GM21717 (cell line): Measurements from ENCODE around the gene PRPF8.

Experiments
- ATAC-seq: cut with Tn5 transposase; IDR thresholded peaks from one replicate; pipeline ENCODE4 v1.9.1; 2021; ENCODE audit warnings: mild to moderate bottlenecking, moderate library complexity; ENCODE audit not compliant: unreplicated experiment

Gene PRPF8

DNA sequence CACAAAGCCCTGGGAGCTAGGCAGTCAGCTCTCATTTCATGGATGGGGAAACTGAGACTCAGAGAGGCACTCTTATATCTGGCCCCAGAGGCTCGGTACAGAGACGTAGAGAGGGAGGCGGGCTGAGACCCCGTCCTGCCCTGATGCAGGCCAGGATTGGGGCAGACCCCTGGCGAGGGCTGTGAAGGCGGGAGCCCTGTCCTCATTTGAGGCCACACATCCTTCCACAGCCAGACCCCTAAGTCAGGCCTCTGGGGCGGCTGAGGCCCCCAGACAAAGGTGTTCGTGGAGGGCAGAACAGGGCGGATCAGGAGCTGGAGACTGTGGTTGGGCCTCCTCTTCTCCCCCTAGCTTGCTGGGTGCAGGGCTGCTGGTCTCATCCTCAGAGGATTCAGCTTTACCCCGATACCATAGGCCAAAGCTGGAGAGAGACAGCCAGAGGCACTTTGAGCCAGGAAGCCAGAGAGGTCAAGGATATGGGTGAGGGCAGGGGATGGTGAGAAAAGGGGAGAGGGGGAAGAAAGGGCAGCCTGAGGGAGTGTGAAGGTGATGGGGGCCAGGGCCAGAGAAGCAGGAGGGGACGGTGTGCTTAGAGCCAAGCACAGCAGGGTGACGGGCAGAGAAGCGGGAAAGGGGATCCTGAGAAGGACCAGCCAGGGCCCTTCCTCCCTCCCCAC lies 38.3 kb downstream of the PRPF8 start:
- no peak for ATAC-seq

GRCh38 chr17:1645207-1646171 lies 39.2 kb downstream of the PRPF8 start, which contains the start of gene SCARF1:
Gene SCARF1, minus strand, starts transcription at chr17:1645732. Its CDS starts 35 bp downstream, at chr17:1645697.
- ATAC-seq: no peak

- no peak for ATAC-seq
Measured at GRCh38 chr17:1644493-1645206, 40.0 kb downstream of the PRPF8 start.

GRCh38 chr17:1643999-1644492 lies 40.6 kb downstream of the PRPF8 start:
- no peak for ATAC-seq

GRCh38 chr17:1643293-1643998 lies 41.2 kb downstream of the PRPF8 start:
- no peak for ATAC-seq

GRCh38 chr17:1641065-1641403 lies 43.6 kb downstream of the PRPF8 start:
- no peak for ATAC-seq

DNA sequence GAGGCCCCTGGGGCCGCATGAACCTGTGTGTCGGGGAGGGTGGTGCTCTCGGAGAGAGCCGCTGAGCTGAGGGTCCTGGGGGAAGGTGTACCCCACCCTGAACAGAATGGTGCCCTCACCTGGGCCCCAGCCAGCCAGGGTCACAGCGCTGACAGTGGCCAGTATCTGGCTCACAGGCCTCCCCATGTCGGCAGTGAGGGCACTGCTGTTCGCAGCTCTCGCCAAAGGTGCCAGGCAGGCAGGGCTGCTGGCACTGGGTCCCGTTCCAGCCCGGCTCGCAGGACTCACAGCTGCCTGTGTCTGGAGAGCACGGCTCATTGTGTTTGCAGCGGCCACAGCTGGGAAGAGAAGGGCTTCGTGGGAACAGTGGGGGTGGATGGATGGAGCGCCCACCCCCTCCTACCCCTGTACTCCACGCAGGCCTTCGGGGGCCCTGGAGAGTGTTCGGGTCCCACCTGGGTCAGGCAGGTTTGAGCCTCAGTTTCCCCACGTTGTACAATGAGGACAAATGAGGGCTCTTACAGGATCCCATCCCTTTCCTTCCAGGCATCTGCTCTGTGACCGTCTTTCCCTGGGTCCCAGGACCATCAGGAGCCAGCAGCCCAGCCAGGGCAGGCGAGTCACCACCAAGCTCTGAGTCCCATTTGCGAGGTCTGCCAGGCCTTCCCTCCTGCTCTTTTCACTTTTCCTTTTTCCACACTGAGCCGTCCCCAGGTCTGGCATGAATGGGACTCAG lies 44.2 kb downstream of the PRPF8 start:
- ATAC-seq: no peak

GRCh38 chr17:1639549-1640180 lies 45.0 kb downstream of the PRPF8 start:
- no peak for ATAC-seq

DNA sequence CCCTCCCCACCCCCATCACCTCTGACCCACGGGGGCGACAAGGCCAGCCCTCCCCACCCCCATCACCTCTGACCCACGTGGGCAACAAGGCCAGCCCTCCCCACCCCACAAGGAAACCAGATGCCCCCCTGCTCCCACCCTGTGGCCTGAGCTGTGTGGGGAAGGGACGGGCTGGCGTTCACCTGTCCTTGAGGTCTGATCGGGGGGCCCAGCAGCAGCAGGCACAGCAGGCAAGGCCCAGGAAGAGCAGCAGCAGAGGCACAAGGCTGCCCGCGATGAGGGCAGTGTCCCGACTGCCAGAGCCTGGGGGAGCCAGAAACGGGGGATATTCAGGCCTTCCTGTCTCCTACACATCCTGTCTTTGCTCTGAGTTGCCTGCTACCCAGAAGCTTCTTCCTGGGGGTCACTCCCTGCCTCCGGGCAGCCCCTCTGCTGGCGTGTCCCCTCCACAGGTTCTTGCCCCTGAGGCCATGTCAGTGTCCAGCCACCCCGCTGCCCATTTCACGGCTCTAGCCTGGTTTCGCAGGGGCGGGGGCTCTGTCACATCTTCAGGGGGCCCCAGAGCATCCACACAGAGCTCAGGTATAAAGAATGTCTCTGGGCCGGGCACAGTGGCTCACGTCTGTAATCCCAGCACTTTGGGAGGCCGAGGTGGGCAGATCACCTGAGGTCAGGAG lies 45.9 kb downstream of the PRPF8 start:
- ATAC-seq: no peak

DNA sequence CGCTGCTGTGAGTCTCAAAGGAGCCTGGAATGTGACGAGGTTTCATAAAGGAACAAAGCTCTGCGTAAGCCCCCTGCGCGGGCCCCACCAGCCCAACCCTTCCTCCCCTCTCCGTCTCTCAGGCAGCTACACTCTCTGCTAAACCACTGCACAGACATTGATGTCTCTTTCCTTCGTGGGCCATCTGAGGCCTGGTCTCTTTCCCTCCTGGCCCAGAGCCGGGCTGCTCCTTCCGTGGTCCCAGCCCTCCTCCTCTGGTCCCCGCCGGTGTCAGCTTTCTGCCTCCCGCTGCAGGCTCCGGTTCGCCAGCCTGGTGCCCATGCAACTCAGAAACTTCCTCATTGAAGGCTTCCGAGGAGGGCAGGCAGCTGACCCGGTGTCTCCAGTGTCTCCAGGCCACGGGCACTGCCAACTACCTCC lies 46.5 kb downstream of the PRPF8 start:
- ATAC-seq: no peak

DNA sequence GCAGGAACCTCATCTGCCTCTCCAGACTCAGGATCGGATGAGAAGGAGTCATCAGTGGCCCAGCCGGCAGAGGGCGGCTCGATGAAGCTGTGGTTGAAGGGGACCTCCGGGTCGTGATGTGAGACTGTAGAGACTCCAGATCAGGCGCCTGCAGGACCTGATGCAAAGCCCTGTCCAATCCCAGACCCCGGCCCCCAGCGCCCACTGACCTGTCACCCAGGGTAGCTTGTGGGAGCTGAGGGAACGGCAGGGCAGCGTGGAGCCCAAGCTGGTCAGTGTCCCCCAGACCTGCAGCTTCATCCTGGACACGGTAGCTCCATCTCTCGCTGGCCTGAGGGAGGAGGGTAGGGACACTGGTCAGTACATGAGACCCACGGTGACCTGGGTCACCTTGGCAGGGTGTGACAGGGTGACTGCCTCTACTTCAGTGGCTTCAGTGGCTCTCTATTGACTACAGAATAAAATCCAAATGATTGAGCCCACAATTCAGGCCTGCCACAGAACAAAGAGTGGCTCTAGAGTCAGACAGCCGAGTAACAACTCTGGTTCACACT lies 47.9 kb downstream of the PRPF8 start:
- no peak for ATAC-seq

- no peak for ATAC-seq
Measured at GRCh38 chr17:1635675-1636465, 48.8 kb downstream of the PRPF8 start.

DNA sequence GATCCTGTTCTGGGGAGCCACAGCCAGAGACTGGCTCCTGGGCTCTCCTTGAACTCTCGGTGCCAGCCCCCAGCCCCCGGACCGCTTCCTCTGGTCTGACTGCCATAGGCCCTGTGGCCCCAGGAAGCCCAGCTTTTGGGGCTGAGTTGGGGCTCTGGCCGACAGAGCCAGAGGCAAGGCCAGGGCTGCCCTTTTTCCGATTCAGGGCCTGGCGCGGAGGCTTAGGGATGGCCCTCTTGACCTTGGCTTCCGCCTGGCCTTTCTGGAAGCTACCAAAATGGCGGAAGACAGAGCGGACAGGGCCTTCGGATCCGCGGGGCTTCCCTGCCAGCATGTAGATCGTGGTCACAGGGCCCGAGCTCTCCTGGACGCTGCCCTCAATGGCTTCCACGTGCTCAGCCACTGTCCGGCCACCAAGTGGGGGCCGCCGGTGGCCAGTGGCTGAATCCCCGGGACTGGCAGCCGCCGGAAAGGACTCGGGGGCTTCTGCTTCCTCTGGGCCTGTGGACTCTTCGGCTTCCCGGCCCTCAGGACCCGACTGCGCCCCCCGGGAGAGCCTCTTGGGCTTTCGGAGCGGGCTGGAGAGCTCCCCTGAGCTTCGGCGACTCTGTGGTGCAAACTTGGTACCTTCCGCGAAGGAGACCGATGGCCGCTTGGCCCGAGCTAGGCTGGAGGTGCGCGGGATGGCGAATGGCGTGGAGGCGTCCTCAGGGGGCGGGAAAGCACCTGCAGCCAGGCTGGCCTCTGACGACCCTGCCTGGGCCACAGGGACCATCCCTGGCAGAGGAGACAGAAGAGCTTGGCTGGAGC lies 49.6 kb downstream of the PRPF8 start:
- ATAC-seq: no peak

DNA sequence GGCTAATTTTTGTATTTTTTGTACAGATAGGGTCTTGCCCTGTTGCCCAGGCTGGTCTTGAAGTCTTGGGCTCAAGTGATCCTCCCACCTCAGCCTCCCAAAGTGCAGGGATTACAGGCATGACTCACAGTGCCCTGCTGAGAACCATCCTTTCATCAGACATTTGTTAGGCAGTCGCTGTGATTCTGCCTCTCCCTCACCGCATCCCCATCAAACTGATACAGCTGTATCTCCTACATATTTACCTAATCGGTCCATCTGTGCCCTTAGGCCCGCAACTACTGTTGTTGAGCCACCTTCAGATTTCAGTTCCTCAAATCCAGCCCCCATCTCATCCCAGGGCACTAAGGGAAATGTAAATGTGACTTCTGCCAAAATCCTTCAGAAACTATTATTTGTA lies 54.0 kb downstream of the PRPF8 start:
- ATAC-seq: no peak

DNA sequence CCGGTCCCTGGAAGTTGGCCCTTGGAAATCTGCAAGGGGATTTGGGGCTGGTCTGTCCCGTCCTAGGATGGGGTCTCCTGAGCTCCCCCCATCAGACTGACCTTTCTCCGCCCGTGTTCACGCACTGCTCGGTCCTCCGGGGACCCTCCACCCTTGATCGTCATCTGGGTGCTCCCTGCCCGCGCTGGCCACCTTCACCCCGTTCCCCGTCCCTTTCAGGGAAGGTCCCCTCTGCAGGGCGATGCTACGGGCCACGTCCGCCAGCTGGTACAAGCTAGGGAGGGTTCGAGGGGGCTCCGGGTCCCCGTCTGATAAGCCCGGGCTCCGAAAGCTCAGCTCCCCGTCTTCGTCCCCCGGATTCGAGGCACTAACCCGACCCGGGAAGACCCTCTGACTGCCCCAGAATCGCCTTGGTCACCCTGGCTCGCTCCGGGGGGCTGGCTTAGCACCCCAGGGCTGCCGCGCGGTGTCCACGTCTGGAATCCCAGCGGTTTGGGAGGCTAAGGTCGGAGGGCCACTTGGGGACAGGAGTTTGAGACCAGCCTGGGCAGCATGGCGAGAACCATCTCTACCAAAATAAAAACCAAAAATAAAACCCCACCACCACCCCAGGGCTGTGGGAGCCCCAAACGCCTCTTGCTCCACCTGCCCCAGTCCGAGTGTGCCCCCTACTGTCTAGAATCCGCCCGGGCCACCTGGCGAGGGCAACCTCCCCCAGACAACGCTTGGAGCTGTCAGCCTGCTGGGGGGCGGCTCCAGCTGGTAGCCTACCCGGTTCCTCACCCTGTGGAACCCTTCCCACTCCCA lies 55.0 kb downstream of the PRPF8 start:
- no peak for ATAC-seq

DNA sequence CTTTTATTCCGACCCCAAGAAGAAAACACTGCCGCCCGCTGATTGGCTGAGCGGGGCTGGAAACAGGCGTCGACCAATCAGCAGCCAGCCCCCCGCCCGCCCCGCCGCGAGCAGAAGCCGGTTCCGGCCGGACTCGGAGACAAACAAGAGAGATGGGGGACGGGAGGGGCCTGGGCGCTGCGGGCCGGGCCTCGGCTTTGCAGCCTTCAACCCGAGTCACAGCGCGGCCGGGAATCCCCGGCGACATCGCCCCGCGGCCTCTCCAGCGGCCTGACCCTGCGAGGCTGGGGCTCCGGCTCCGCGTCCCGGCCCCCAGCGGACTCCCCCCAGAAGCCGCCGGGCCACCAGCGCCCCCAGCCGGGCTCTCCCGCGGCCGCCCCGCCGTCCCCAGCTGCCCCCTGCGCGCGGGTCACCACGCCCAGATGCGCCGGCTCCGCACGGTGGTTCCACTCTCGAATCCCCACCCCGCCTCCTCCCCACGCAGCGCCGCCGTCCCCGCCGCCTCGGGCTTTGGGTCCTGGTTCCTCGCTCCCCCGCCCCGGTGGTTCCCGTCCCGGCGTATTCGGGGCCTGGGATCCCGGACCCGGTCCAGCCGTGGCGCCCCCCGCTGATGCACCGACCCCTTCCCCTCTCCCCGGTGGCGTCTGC lies 55.7 kb downstream of the PRPF8 start:
- peak; percentile 47 for ATAC-seq
